Trophoblast cell (in vitro differentiated cells and primary cell): Measurements from ENCODE around the gene CDC7.

ENCODE experiments used
- DNase-seq, 2 donors: peaks; one replicate each; pipeline ENCODE4 v3.0.0-alpha.2; 2016
- H2AFZ ChIP-seq: 2 replicates; pipeline ENCODE4 v1.6.1; 2013; ENCODE audit warnings: low read length, moderate library complexity, mild to moderate bottlenecking; ENCODE audit not compliant: insufficient read depth, poor library complexity
- H2AK5ac ChIP-seq: 2 replicates; pipeline ENCODE4 v1.6.1; 2013; ENCODE audit warnings: mild to moderate bottlenecking, low read length
- H2BK120ac ChIP-seq: 2 replicates; pipeline ENCODE4 v1.6.1; 2013; ENCODE audit warnings: low read length, mild to moderate bottlenecking, moderate library complexity; ENCODE audit not compliant: insufficient read depth, poor library complexity
- H2BK12ac ChIP-seq: 2 replicates; pipeline ENCODE4 v1.6.1; 2013; ENCODE audit warnings: mild to moderate bottlenecking, low read length, moderate library complexity
- H2BK5ac ChIP-seq: 2 replicates; pipeline ENCODE4 v1.6.1; 2013; ENCODE audit warnings: low read length, low read depth, moderate library complexity, mild to moderate bottlenecking; ENCODE audit not compliant: poor library complexity
- H3K14ac ChIP-seq: 2 replicates; pipeline ENCODE4 v1.6.1; 2013; ENCODE audit warnings: mild to moderate bottlenecking, low read length
- H3K18ac ChIP-seq: 2 replicates; pipeline ENCODE4 v1.6.1; 2013; ENCODE audit warnings: mild to moderate bottlenecking, low read length
- H3K23ac ChIP-seq: 2 replicates; pipeline ENCODE4 v1.6.1; 2013; ENCODE audit warnings: low read length
- H3K27ac ChIP-seq: 2 replicates; pipeline ENCODE4 v1.5.1; 2013; ENCODE audit warnings: low read depth, mild to moderate bottlenecking, inconsistent platforms, low read length, moderate library complexity
- H3K27me3 ChIP-seq: 2 replicates; pipeline ENCODE4 v1.6.1; 2013; ENCODE audit warnings: inconsistent platforms, mild to moderate bottlenecking, low read length, moderate library complexity; ENCODE audit not compliant: insufficient read depth
- H3K36me3 ChIP-seq, 2 experiments: 1 replicate in 1 of 2; 2 replicates in 1 of 2; pipeline ENCODE4 v1.6.1; 2013; ENCODE audit warnings: low read length in 2 of 2, mild to moderate bottlenecking in 2 of 2, moderate library complexity in 1 of 2; ENCODE audit not compliant: insufficient read depth in 2 of 2, control insufficient read depth in 1 of 2
- H3K4ac ChIP-seq: 2 replicates; pipeline ENCODE4 v1.6.1; 2013; ENCODE audit warnings: low read depth, mild to moderate bottlenecking, low read length, moderate library complexity
- H3K4me1 ChIP-seq, 2 experiments: 1 replicate in 1 of 2; 2 replicates in 1 of 2; pipeline ENCODE4 v1.6.1; 2013; ENCODE audit warnings: low read length in 2 of 2, mild to moderate bottlenecking in 2 of 2, moderate library complexity in 1 of 2; ENCODE audit not compliant: insufficient read depth in 2 of 2, control insufficient read depth in 1 of 2
- H3K4me2 ChIP-seq: 2 replicates; pipeline ENCODE4 v1.6.1; 2013; ENCODE audit warnings: inconsistent platforms, mild to moderate bottlenecking, low read length, moderate library complexity
- H3K4me3 ChIP-seq: 2 replicates; pipeline ENCODE4 v1.5.1; 2013; ENCODE audit warnings: mild to moderate bottlenecking, low read depth, low read length, inconsistent platforms
- H3K79me1 ChIP-seq: one replicate; pipeline ENCODE4 v1.6.1; 2013; ENCODE audit warnings: low read length
- H3K79me2 ChIP-seq: 2 replicates; pipeline ENCODE4 v1.6.1; 2013; ENCODE audit warnings: low read length, mild to moderate bottlenecking; ENCODE audit not compliant: control insufficient read depth, insufficient read depth, poor library complexity
- H3K9ac ChIP-seq: 2 replicates; pipeline ENCODE4 v1.6.1; 2013; ENCODE audit warnings: mild to moderate bottlenecking, low read length
- H3K9me3 ChIP-seq: 2 replicates; pipeline ENCODE4 v1.6.1; 2013; ENCODE audit warnings: low read depth, mild to moderate bottlenecking, control low read depth, inconsistent platforms, low read length; ENCODE audit not compliant: insufficient read depth
- H4K12ac ChIP-seq: 2 replicates; pipeline ENCODE4 v1.6.1; 2013; ENCODE audit warnings: low read depth, mild to moderate bottlenecking, low read length, moderate library complexity
- H4K8ac ChIP-seq: 2 replicates; pipeline ENCODE4 v1.6.1; 2013; ENCODE audit warnings: low read depth, mild to moderate bottlenecking, low read length, moderate library complexity
- H4K91ac ChIP-seq: one replicate; pipeline ENCODE4 v1.6.1; 2013; ENCODE audit warnings: low read depth, mild to moderate bottlenecking, low read length, moderate library complexity
- WGBS: extraction: QIAGEN DNeasy Blood & Tissue Kit; methylation state at CpG from one replicate; pipeline ENCODE4 v1.1.7; 2013; ENCODE audit warnings: missing lambda C conversion rate; ENCODE audit not compliant: insufficient read length, insufficient coverage; ENCODE audit errors: extremely low coverage; 5-methylcytosine and 5-hydroxymethylcytosine counted together

CDC7 gene

GRCh38 chr1:91537987-91538304 is 37.3 kb downstream of the CDC7 start:
- H3K27me3 ChIP-seq = no peaks in the 10 kb centered on the region
- H3K27ac ChIP-seq = no peak overlapping the region
- no peak for DNase-seq
- H3K4ac ChIP-seq = no peak overlapping the region
- H2AK5ac ChIP-seq = no peak overlapping the region
- no CpG with 5 or more reads among the region's 2 CpGs for WGBS
- no peak overlapping the region for H3K23ac ChIP-seq
- no peak overlapping the region for H4K91ac ChIP-seq
- H3K9me3 ChIP-seq = no peaks in the 10 kb centered on the region
- no peak overlapping the region for H4K12ac ChIP-seq
- H3K4me3 ChIP-seq = no peak overlapping the region
- no peaks in the 10 kb centered on the region for H3K79me2 ChIP-seq
- H2AFZ ChIP-seq = no peak overlapping the region
- H3K4me2 ChIP-seq = no peak overlapping the region
- no peak overlapping the region for H3K18ac ChIP-seq
- H3K36me3 ChIP-seq = no peaks in the 10 kb centered on the region
- H4K8ac ChIP-seq = no peak overlapping the region
- H3K14ac ChIP-seq = no peak overlapping the region
- no peak overlapping the region for H2BK12ac ChIP-seq
- H3K9ac ChIP-seq = no peak overlapping the region
- H3K4me1 ChIP-seq = no peaks in the 10 kb centered on the region
- no peaks in the 10 kb centered on the region for H3K79me1 ChIP-seq
- H2BK5ac ChIP-seq = no peak overlapping the region
- H2BK120ac ChIP-seq = no peak overlapping the region

DNA sequence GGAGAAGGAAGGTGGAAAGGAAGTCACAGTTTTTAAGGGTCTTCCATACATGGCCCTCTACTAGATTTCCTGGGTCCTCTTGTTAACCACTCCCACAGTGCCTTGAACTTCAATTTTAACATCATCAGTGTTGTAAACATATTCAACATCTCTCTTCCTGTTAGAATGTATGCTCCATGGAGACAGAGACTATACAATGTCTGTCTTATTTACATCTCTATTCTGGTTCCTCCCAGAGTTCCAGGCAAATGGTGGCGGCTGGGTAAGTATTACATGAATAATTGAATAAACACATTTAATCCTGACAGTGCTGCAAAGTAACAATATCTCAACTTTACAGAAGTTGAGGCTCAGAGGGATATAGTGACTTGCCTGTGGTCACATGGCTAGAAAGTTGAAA is 40.3 kb downstream of the CDC7 start:
- Histone ChIP-seq H3K36me3 (no peaks in the 10 kb centered on the region), H2BK120ac (no peak overlapping the region)

DNA sequence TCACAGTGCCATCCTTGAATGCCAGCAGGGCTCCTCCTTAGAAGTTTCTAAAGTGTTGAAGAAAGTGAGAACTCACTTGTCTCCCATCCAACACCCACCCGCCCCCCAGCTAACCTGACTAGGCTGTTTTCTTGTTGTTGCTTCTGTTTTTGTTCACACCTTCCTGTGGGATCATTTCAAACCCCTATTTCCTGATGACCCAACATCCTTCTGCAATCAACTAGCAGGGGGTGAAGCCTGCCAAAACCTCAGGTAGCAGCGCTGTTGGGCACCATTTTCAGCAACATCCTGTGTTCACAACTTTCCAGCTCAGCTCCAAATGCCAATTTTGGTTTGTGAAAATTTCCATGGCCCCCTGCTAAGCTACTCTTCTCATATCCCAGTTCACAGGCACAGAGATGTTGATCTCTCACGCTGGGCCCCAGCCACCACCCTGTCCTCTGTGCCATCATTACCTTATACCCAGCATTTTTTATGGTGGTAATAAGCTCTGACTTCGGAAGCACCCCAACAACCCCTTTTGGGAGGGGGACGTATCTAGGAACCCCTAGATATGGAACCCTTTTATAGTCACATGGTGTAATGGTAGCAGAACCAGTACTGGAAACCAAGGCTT is 41.4 kb downstream of the CDC7 start:
- no peaks in the 10 kb centered on the region for H3K79me2 ChIP-seq

More for the DNA sequence above, 40.3 kb downstream of the CDC7 start:
- DNase-seq = no peak
- no peak overlapping the region for H2AK5ac ChIP-seq
- H3K27ac ChIP-seq = no peak overlapping the region
- no peak overlapping the region for H3K23ac ChIP-seq
- H3K9me3 ChIP-seq = no peaks in the 10 kb centered on the region
- H3K79me1 ChIP-seq = no peaks in the 10 kb centered on the region
- H3K14ac ChIP-seq = no peak overlapping the region
- H3K9ac ChIP-seq = no peak overlapping the region
- H2AFZ ChIP-seq = no peak overlapping the region
- H3K4me2 ChIP-seq = no peak overlapping the region
- H3K18ac ChIP-seq = no peak overlapping the region
- no peak overlapping the region for H4K91ac ChIP-seq
- no peaks in the 10 kb centered on the region for H3K79me2 ChIP-seq
- H3K4me3 ChIP-seq = no peak overlapping the region
- no peaks in the 10 kb centered on the region for H3K27me3 ChIP-seq
- H2BK5ac ChIP-seq = no peak overlapping the region
- H2BK12ac ChIP-seq = no peak overlapping the region
- no peak overlapping the region for H4K8ac ChIP-seq
- H3K4ac ChIP-seq = no peak overlapping the region
- WGBS = no CpG with 5 or more reads among the region's 1 CpG
- H3K4me1 ChIP-seq = no peaks in the 10 kb centered on the region
- no peak overlapping the region for H4K12ac ChIP-seq

DNA sequence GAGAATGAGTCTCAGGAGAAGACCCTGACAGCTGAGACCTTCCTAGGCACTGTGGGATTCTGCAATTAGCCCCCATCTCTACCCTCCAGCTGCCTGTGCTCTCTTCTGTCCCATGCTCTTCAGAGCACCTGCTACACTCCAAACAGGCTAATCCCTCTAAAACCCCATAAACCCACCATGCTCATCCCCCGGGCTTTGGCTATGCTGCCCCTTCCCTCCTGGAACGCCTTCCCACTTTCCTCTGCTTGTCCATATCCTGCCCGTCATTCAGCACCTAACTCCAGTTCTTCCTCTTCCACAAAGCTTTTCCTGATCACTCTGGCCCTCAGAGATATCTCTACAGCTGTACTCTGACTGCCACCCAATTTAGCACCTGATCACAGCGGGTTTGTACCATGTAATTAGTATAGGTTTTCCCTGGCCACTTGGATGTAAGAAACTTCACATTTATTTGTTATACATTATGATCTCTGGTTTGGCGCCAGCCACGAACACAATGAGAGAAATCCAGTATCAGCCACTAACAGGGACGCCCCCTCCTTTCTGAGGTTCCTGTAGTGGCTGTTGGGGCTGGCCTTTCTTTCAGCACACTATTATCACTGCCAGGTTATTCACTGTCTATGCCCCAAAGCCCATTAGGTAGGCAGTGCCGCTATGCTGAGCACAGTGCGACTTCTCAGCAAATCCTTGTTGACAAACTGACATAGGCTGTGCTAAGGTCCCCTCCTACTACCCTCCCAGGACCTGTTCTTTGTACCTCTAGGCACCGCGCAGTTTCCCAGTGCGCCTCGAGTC is 45.1 kb downstream of the CDC7 start:
- no peak overlapping the region for H3K23ac ChIP-seq
- H2BK12ac ChIP-seq = no peak overlapping the region
- H2AFZ ChIP-seq = no peak overlapping the region
- H3K9me3 ChIP-seq = no peaks in the 10 kb centered on the region
- no peaks in the 10 kb centered on the region for H3K79me1 ChIP-seq
- no peaks in the 10 kb centered on the region for H3K36me3 ChIP-seq
- H3K4ac ChIP-seq = no peak overlapping the region
- H3K4me3 ChIP-seq = no peak overlapping the region
- H3K79me2 ChIP-seq = no peaks in the 10 kb centered on the region
- no peak overlapping the region for H3K9ac ChIP-seq
- WGBS = no CpG with 5 or more reads among the region's 13 CpGs
- no peaks in the 10 kb centered on the region for H3K4me1 ChIP-seq
- no peak overlapping the region for H3K14ac ChIP-seq
- H2BK5ac ChIP-seq = no peak overlapping the region
- H3K27me3 ChIP-seq = no peaks in the 10 kb centered on the region
- no peak overlapping the region for H4K91ac ChIP-seq
- H3K4me2 ChIP-seq = no peak overlapping the region
- H3K27ac ChIP-seq = no peak overlapping the region
- no peak overlapping the region for H3K18ac ChIP-seq
- H2BK120ac ChIP-seq = no peak overlapping the region
- H4K8ac ChIP-seq = no peak overlapping the region
- DNase-seq = no peak
- no peak overlapping the region for H2AK5ac ChIP-seq
- H4K12ac ChIP-seq = no peak overlapping the region

More for the DNA sequence above, 41.4 kb downstream of the CDC7 start:
- H3K9ac ChIP-seq = no peak overlapping the region
- no peaks in the 10 kb centered on the region for H3K79me1 ChIP-seq
- H3K4me2 ChIP-seq = no peak overlapping the region
- H3K4ac ChIP-seq = no peak overlapping the region
- H3K23ac ChIP-seq = no peak overlapping the region
- no peaks in the 10 kb centered on the region for H3K36me3 ChIP-seq
- no peak overlapping the region for H3K27ac ChIP-seq
- no peak overlapping the region for H3K4me3 ChIP-seq
- H2BK12ac ChIP-seq = no peak overlapping the region
- no CpG with 5 or more reads among the region's 5 CpGs for WGBS
- H3K4me1 ChIP-seq = no peaks in the 10 kb centered on the region
- DNase-seq = no peak
- no peak overlapping the region for H2BK120ac ChIP-seq
- H4K8ac ChIP-seq = no peak overlapping the region
- no peak overlapping the region for H2BK5ac ChIP-seq
- no peaks in the 10 kb centered on the region for H3K27me3 ChIP-seq
- no peak overlapping the region for H4K91ac ChIP-seq
- no peaks in the 10 kb centered on the region for H3K9me3 ChIP-seq
- no peak overlapping the region for H3K14ac ChIP-seq
- H2AK5ac ChIP-seq = no peak overlapping the region
- no peak overlapping the region for H3K18ac ChIP-seq
- H4K12ac ChIP-seq = no peak overlapping the region
- no peak overlapping the region for H2AFZ ChIP-seq
